GM21528 (cell line): ENCODE results near the gene SLC7A1.
A peak's percentile ranks its signal among the peaks of the same experiment; 100 is the strongest.

Experiments used
- ATAC-seq: cut with Tn5 transposase; IDR thresholded peaks from one replicate; pipeline ENCODE4 v1.9.1; 2021; ENCODE audit warnings: mild to moderate bottlenecking, moderate library complexity; ENCODE audit not compliant: unreplicated experiment, low FRiP score

Gene SLC7A1

GRCh38 chr13:29563941-29564340, 31.5 kb downstream of the SLC7A1 start:
- ATAC-seq: no peak

GRCh38 chr13:29562786-29563438, 32.6 kb downstream of the SLC7A1 start:
- ATAC-seq: no peak

- ATAC-seq: no peak
Observed at GRCh38 chr13:29561918-29562317, 33.6 kb downstream of the SLC7A1 start.

GRCh38 chr13:29556742-29557141, 38.7 kb downstream of the SLC7A1 start:
- no peak for ATAC-seq

GRCh38 chr13:29551214-29551613, 44.3 kb downstream of the SLC7A1 start:
- ATAC-seq: no peak

GRCh38 chr13:29550430-29550988, 45.0 kb downstream of the SLC7A1 start:
- ATAC-seq: no peak

GRCh38 chr13:29548722-29549121, 46.8 kb downstream of the SLC7A1 start:
- ATAC-seq: no peak

GRCh38 chr13:29547153-29547552, 48.3 kb downstream of the SLC7A1 start:
- no peak for ATAC-seq

- no peak for ATAC-seq
Observed at GRCh38 chr13:29546662-29547061, 48.8 kb downstream of the SLC7A1 start.

- no peak for ATAC-seq
Observed at GRCh38 chr13:29545988-29546387, 49.5 kb downstream of the SLC7A1 start.

GRCh38 chr13:29543230-29544215, 52.0 kb downstream of the SLC7A1 start:
- peak; percentile 89 for ATAC-seq

GRCh38 chr13:29542381-29542780, 53.1 kb downstream of the SLC7A1 start:
- ATAC-seq: no peak

- ATAC-seq: no peak
Observed at GRCh38 chr13:29541400-29541799, 54.1 kb downstream of the SLC7A1 start.

GRCh38 chr13:29540799-29541198, 54.7 kb downstream of the SLC7A1 start:
- ATAC-seq: no peak

GRCh38 chr13:29540334-29540733, 55.2 kb downstream of the SLC7A1 start:
- ATAC-seq: no peak

GRCh38 chr13:29539856-29540255, 55.6 kb downstream of the SLC7A1 start:
- no peak for ATAC-seq

GRCh38 chr13:29538652-29539040, 56.8 kb downstream of the SLC7A1 start:
- ATAC-seq: no peak

- ATAC-seq: no peak
Observed at GRCh38 chr13:29537736-29538651, 57.5 kb downstream of the SLC7A1 start.

- no peak for ATAC-seq
Observed at GRCh38 chr13:29536853-29537252, 58.6 kb downstream of the SLC7A1 start.
